C4-2B (cell line): ENCODE data around the gene AGTRAP.

Experiments used
- CTCF ChIP-seq: fragments of 450-650 bp; conservative IDR thresholded peaks from 2 replicates; pipeline ENCODE4 v1.5.1; 2017; ENCODE audit warnings: mild to moderate bottlenecking
- ZFX ChIP-seq: fragments of 450-650 bp; IDR thresholded peaks from 2 replicates; pipeline ENCODE4 v1.6.1; 2017

- TF ChIP-seq CTCF (no peak), ZFX (no peak)
Observed at GRCh38 chr1:11771481-11772043, 35.6 kb downstream of the AGTRAP start.
